GM21825 (cell line): ENCODE data around the gene C1QTNF6.
"Not testable (repeated sequence)": the region's sequence is repeated elsewhere in the genome, so short reads cannot be mapped to it uniquely, and the experiment has no call there.

ENCODE experiments used
- ATAC-seq: cut with Tn5 transposase; IDR thresholded peaks from one replicate; pipeline ENCODE4 v1.9.1; 2021; ENCODE audit warnings: mild to moderate bottlenecking, moderate library complexity; ENCODE audit not compliant: unreplicated experiment

The C1QTNF6 gene

DNA sequence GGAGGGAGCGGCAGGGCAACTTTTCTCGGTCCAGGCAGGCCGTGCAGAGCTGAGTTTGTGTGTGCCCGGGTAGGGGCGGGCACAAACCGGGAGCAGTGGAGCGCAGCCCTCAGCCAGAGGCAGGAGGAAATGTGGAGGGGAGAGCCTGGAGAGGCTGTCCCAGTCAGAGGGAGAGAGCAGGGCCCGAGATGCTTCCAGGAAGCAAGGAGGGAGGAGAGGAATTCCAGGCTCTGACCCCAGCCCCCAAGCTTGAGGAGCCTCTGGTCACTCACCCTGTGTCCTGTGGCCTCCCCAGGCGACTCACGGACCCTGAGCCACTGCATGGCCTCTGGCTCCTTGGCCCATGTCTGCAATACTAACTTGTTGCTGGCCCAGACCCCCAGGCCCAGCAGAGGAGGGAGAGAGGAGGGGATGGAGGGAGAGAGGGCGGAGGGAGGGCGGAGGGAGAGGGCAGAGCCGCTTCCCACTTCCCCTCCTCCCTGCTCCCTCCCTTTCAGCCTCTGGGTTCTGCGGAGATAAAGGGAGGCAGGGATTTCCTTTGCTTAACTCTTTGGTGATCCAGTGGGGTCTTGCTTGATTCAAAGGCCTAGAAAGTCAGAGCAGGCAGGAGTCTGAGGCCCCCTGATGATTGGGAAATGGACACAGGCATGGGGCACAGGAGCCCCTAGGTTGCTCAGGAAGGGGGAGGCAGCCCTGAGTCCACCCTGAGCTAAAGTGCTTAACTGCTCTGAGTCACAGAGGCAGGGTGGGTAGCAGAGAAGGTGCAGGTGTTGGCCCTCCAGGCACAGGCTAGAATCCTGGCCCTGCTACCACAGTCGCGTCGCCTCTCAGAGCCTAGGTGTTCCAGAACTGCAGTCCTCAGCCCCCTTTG lies at the start of gene C1QTNF6:
Gene C1QTNF6 (minus strand): TSS at position 357 of the 871 bp plus-strand sequence. CDS start 34 bp downstream, at position 323.
- no peak for ATAC-seq

- no peak for ATAC-seq
These were observed 48.0 kb upstream of the C1QTNF6 start for GRCh38 chr22:37235897-37236607.

- ATAC-seq = no peak
These were observed 47.0 kb upstream of the C1QTNF6 start for GRCh38 chr22:37234736-37235711.

DNA sequence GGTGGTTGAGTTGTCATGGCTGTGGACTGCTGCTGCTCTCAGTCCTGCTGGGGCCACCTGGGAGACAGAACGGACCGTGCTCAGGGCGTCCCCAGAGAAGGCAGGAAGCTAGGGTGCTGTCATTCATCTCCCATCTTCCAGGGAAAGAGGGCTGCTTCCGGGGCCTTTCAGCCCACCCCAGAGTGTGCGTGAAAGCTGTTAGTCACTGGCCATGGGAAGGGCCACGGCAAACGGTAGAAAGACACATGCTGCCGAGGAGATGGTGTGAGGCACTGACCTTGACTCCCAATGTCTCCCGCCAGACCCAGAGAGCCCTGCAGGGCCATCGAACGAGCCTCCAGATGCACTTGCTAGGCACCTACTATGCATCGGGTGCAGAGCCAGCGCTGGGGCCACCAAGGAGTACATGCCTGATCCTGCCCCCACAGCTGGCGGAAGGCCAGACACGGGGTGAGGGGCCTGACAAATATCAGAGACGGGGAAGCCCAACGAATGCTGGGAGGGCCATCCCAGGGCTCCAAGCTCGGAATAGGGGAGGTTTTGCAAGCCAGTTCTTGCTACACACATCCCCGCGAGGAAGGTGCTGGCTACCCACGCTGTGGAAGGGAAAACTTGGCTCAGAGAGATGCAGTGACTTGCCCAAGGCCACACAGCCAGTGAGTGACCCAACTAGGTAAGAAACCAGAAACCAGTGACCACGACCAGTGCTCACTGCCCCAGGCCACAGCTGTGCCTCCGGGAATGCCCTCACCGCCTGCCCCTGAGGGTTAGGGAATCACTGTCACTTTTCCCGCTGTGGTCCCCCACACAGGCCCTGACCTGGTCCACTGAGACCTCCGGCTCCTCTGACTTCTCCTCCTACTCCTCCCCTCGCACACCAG lies 45.9 kb upstream of the C1QTNF6 start:
- ATAC-seq = no peak

- not testable (repeated sequence) for ATAC-seq
These were observed 45.3 kb upstream of the C1QTNF6 start for GRCh38 chr22:37233371-37233750.

- no peak for ATAC-seq
These were observed 44.3 kb upstream of the C1QTNF6 start for GRCh38 chr22:37232140-37232998.

DNA sequence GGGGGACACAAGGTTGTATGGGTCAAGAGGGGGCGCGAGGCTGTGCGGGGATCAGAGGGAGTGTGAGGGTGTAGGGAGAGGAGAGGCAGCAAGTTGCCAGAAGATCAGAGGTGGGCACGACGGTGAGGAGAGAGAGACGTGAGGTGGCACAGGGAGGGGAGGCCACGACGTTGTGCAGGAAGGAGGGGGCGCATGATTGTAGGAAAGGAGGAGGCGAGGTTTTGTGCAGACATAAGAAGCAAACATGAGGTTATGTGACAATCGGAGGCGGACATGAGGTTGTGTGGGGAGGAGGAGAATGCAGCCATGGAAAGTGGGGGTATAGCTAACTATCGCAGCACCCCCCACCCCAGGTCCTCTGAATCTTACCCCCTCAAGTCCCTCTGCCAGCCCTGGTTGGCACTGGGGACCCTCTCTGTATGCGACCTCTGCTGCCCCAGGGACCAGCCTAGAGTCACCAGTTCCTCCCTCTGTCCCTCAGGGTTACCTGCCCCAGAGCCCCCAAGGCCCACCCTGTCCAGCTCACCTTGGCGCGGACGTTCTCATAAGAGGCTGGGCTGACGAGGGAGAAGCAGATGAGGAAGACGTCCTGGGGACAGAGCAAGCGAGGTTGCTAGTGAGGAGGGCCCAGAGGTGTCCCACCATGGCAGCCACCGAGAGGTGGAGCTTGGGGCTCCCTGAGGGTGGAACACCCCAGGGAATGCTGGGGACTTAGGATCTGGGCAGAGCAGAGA lies 43.5 kb upstream of the C1QTNF6 start:
- no peak for ATAC-seq

- ATAC-seq = peak; percentile 38
These were observed 42.8 kb upstream of the C1QTNF6 start for GRCh38 chr22:37230673-37231405.

GRCh38 chr22:37229805-37230672 lies 42.0 kb upstream of the C1QTNF6 start:
- peak; percentile 35 for ATAC-seq

DNA sequence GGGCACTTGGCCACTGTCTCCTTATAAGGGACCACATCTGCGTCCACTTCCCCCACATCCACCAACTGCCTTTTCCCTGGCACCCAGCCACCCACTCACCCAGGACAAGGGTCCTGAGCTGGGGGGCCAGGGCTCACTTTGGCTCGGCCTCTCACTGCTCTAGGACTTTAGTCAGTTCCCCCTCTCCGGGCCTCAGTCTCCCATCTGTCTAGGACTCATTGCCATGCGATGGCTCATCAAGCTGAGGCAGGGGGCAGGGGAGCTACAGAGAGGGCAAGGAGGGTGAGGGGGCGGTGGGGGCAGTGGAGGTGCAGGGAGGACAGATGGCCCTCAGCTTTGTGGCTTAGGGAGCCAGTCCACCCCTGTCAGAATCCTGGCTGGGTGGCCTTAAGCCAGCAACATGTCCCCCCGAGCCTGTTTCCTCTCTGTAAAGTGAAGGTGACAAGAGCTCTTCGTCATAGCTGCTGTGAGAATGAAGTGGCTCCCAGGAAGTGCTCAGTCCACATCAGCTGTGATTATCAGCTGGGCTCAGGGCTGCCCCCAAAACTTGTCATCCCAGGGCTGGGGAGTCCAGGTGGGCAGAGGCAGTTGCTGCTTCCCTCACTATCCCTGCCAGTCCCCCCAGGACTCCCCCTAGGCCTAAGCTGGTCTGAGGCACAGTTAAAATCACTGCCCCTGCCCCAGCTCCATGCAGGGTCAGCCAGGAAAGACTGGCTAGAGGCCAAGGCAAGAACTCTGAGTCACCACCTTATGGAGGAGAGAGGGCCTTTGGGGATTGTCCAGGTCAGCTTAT lies 41.2 kb upstream of the C1QTNF6 start:
- no peak for ATAC-seq

DNA sequence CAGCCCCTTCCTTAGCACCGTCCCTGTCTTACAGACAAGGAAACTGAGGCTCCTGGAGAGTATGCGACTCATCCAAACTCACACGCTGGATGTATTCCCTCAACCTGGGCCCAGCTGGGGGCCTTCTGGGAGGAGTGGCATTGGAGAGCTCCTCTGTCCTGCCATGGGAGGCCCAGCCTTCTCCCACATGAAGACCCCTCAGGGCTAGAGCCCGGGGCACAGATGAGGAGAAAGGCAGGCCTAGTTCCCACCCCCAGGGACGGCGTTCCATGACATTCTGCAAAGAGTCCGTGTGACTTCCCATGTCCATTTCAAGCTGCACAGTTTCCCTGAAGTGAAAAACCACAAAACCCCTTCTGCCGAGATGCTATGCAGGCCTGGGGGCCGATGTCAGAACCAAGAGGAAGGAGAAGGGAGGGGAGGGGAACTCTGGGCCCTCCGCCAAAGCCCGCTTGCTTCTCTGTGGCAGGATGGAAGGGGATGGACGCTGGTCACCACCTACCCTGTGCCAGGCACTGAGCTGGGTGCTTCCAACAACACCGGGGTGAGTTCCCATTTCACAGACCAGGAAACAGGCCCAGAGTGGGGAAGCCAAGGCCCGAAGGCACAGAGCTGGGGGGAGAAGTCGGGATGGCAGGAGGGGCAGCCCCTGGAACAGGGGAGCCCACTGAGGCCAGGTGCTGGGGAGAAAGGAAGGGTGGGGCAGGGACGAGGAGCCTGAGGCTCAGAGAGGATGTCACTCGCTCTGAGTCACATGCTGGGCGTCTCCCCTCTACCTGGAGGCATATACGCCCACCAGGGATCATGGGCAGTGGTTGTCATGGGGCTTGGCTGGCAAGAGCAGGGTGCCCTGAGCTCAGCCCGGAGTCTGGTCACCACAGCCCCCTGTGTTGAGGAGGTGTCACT lies 40.3 kb upstream of the C1QTNF6 start:
- ATAC-seq = no peak

DNA sequence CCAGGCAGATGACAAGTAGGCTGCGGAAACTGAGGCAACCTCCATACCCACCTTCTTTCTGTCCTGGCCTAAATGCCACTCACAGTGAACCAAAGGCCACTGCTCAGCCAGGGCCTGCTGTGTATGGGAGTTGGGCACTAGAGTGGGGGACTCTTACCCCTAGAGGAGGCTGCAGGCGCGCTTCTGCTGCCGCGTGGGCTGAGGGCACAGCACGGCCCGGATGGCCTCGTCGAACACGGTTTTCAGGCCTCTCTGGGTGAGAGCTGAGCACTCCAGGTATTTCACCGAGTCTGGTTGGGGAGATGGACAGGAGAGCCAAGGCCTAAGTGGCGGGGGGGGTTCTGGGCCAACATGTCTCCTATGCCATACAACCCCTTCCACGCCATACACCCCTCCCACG lies 38.5 kb upstream of the C1QTNF6 start:
- no peak for ATAC-seq

- no peak for ATAC-seq
These were observed 38.0 kb upstream of the C1QTNF6 start for GRCh38 chr22:37226087-37226486.

DNA sequence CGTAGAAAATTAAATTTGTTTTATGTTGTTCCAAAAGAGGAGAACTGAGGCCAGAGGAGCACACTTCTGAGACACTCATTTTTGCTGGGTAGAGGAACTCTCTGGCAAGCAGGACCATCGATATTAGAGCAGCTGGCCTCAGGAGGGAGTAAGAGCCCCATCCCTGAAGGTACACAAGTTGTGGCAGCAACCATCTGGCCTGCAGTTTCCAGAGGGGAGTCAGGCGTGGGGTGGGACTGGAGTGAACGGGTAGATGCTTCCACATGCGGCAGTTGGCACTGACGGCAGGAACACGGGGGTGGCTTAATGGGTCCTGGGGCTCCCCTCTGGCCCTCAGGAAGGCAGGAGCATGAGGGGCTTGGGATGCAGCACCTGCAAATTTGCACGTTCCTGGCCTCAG lies 37.4 kb upstream of the C1QTNF6 start:
- no peak for ATAC-seq
